Thoracic aorta (tissue), 2 donors: ENCODE results near the gene SLC25A4. TPM values are rescaled to one million over a fixed set of nuclear protein-coding genes. Genes with fewer than 3 reads are reported as not detected.

Source experiments
- ATAC-seq: fragments of 150-250 bp; one replicate; pipeline ENCODE4 v1.8.0; 2017; ENCODE audit warnings: low read depth; ENCODE audit not compliant: insufficient number of reproducible peaks, low FRiP score
- DNase-seq: peaks from one replicate; pipeline ENCODE4 v3.0.0-alpha.2; 2020; ENCODE audit warnings: low spot score
- H3K27ac ChIP-seq, 2 donors: fragments of 200-600 bp; sonication (generic); 1 replicate in 1 of 2; 2 replicates in 1 of 2; pipeline ENCODE4 v1.5.1; 2016; ENCODE audit warnings: mild to moderate bottlenecking in 2 of 2, moderate library complexity in 2 of 2
- H3K27me3 ChIP-seq: fragments of 200-600 bp; sonication (generic); replicated peaks from 2 replicates; pipeline ENCODE4 v1.6.0; 2016; ENCODE audit warnings: mild to moderate bottlenecking; ENCODE audit not compliant: insufficient read depth
- H3K36me3 ChIP-seq: fragments of 200-600 bp; sonication (generic); one replicate; pipeline ENCODE4 v1.5.1; 2016
- H3K4me1 ChIP-seq, 2 donors: fragments of 200-600 bp; sonication (generic); 1 replicate in 1 of 2; 2 replicates in 1 of 2; pipeline versions ENCODE4 v1.5.1 to v1.6.0; 2016; ENCODE audit warnings: low read depth in 2 of 2, mild to moderate bottlenecking in 1 of 2; ENCODE audit not compliant: control insufficient read depth in 1 of 2
- H3K4me3 ChIP-seq: fragments of 200-600 bp; sonication (generic); 2 replicates; pipeline ENCODE4 v1.5.1; 2016; ENCODE audit warnings: mild to moderate bottlenecking
- H3K9me3 ChIP-seq: fragments of 200-600 bp; sonication (generic); 2 replicates; pipeline ENCODE4 v1.5.1; 2016
- CTCF ChIP-seq: fragments of 200-600 bp; sonication (generic); IDR thresholded peaks from one replicate; pipeline ENCODE4 v1.5.1; 2019; ENCODE audit warnings: antibody characterized with exemption
- total RNA-seq, 2 donors: library from RNA; depleted of rRNA; stranded (reverse); fragments of >200 nt; gene quantifications; one replicate each; pipeline versions ENCODE4 v1.1.0 to v1.2.3, GENCODE V29; 2016

SLC25A4 gene
- total RNA-seq, 2 donors from 2014 or later, result 78.3 to 108 TPM

- Histone ChIP-seq H3K27me3 (no peaks in the 10 kb centered on the region), H3K36me3 (no peaks in the 10 kb centered on the region), H3K9me3 (no peaks in the 10 kb centered on the region), H3K4me3 (no peak overlapping the region), H3K4me1 (peaks cover 9 to 41% of the 10 kb centered on the region in 2 donors), H3K27ac (peak overlapping the region; percentile 75 to 80)
- ATAC-seq, result no peak
- TF ChIP-seq CTCF, result no peak
- DNase-seq, result no peak
Measured at GRCh38 chr4:185141777-185142176, 1.3 kb upstream of the SLC25A4 start.

GRCh38 chr4:185142564-185142911 lies 528 bp upstream of the SLC25A4 start:
- Histone ChIP-seq H3K27me3 (no peaks in the 10 kb centered on the region), H3K4me1 (peaks cover 9 to 48% of the 10 kb centered on the region in 2 donors), H3K4me3 (peak overlapping the region; percentile 73), H3K27ac (peak overlapping the region; percentile 75 to 80), H3K36me3 (no peaks in the 10 kb centered on the region), H3K9me3 (no peaks in the 10 kb centered on the region)
- ATAC-seq, result peak; percentile 4
- TF ChIP-seq CTCF, result no peak
- no peak for DNase-seq

- TF ChIP-seq CTCF, result no peak
- peak; percentile 28 for DNase-seq
- no peaks in the 10 kb centered on the region for H3K27me3 ChIP-seq
- H3K4me1 ChIP-seq, result peaks cover 9 to 48% of the 10 kb centered on the region in 2 donors
- H3K4me3 ChIP-seq, result peak overlapping the region; percentile 73
- H3K9me3 ChIP-seq, result no peaks in the 10 kb centered on the region
- ATAC-seq, result peak; percentile 42
- H3K36me3 ChIP-seq, result no peaks in the 10 kb centered on the region
- peak overlapping the region; percentile 63 to 75 for H3K27ac ChIP-seq
Measured at GRCh38 chr4:185143601-185143969, 519 bp downstream of the SLC25A4 start.

GRCh38 chr4:185144601-185145240 lies 1.7 kb downstream of the SLC25A4 start:
- Histone ChIP-seq H3K27ac (peak overlapping the region; percentile 63 to 75), H3K36me3 (no peaks in the 10 kb centered on the region), H3K9me3 (no peaks in the 10 kb centered on the region), H3K27me3 (no peaks in the 10 kb centered on the region), H3K4me1 (peaks cover 9 to 48% of the 10 kb centered on the region in 2 donors), H3K4me3 (peak overlapping the region; percentile 73)
- DNase-seq (no peak), ATAC-seq (no peak)
- no peak for TF ChIP-seq CTCF

- H3K27me3 ChIP-seq, result no peaks in the 10 kb centered on the region
- H3K4me1 ChIP-seq, result peaks cover 9 to 48% of the 10 kb centered on the region in 2 donors
- no peaks in the 10 kb centered on the region for H3K9me3 ChIP-seq
- ATAC-seq, result no peak
- H3K36me3 ChIP-seq, result no peaks in the 10 kb centered on the region
- peak overlapping the region; percentile 63 to 75 for H3K27ac ChIP-seq
- H3K4me3 ChIP-seq, result peak overlapping the region; percentile 73
- no peak for TF ChIP-seq CTCF
- DNase-seq, result peak; percentile 18
Measured at GRCh38 chr4:185145572-185145971, 2.5 kb downstream of the SLC25A4 start.
